Ishikawa (cell line): ENCODE measurements around the gene SUN1.

Experiments
- CEBPB ChIP-seq: IDR thresholded peaks from 2 replicates; pipeline ENCODE4 v1.6.1; 2012
- CREB1 ChIP-seq: IDR thresholded peaks from 2 replicates; pipeline ENCODE4 v1.6.1; 2012; ENCODE audit warnings: low read depth
- EP300 ChIP-seq: IDR thresholded peaks from 2 replicates; pipeline ENCODE4 v1.6.1; 2012; ENCODE audit warnings: borderline replicate concordance
- RAD21 ChIP-seq: IDR thresholded peaks from 2 replicates; pipeline ENCODE4 v1.6.1; 2012; ENCODE audit warnings: low read depth
- TF ChIP-seq, protein P1 (sequence below): IDR thresholded peaks from 2 replicates; pipeline ENCODE4 v1.6.1; 2012
- TF ChIP-seq, protein P2 (sequence below): IDR thresholded peaks from 2 replicates; pipeline ENCODE4 v1.6.1; 2012; ENCODE audit warnings: low read depth, mild to moderate bottlenecking

DNA sequence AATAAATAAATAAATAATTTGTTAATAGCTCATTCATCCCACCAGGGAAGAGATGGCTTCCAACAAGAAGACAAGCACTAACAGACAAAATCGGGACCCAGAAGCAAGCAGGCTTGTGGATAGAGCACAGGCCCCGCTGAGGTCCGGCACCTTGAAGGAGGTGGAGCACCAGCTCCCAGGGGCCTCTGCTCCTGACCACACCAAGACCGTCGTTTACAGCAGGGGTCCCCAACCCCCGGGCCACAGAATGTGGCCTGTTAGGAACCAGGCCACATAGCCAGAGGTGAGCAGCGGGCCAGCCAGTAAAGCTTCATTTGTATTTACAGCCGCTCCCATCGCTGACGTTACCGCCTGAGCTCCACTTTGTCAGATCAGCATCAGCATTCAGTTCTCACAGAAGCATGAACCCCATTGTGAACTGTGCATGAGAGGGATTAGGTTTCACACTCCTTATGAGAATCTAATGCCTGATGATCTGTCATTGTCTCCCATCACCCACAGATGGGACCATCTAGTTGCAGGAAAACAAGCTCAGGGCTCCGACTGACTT, 33.3 kb upstream of the SUN1 start:
- TF ChIP-seq CREB1 (no peak), CEBPB (no peak), RAD21 (no peak), EP300 (no peak)
- TF ChIP-seq, protein P1, sequence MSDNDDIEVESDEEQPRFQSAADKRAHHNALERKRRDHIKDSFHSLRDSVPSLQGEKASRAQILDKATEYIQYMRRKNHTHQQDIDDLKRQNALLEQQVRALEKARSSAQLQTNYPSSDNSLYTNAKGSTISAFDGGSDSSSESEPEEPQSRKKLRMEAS = no peak
- TF ChIP-seq, protein P2, sequence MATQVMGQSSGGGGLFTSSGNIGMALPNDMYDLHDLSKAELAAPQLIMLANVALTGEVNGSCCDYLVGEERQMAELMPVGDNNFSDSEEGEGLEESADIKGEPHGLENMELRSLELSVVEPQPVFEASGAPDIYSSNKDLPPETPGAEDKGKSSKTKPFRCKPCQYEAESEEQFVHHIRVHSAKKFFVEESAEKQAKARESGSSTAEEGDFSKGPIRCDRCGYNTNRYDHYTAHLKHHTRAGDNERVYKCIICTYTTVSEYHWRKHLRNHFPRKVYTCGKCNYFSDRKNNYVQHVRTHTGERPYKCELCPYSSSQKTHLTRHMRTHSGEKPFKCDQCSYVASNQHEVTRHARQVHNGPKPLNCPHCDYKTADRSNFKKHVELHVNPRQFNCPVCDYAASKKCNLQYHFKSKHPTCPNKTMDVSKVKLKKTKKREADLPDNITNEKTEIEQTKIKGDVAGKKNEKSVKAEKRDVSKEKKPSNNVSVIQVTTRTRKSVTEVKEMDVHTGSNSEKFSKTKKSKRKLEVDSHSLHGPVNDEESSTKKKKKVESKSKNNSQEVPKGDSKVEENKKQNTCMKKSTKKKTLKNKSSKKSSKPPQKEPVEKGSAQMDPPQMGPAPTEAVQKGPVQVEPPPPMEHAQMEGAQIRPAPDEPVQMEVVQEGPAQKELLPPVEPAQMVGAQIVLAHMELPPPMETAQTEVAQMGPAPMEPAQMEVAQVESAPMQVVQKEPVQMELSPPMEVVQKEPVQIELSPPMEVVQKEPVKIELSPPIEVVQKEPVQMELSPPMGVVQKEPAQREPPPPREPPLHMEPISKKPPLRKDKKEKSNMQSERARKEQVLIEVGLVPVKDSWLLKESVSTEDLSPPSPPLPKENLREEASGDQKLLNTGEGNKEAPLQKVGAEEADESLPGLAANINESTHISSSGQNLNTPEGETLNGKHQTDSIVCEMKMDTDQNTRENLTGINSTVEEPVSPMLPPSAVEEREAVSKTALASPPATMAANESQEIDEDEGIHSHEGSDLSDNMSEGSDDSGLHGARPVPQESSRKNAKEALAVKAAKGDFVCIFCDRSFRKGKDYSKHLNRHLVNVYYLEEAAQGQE = no peak
